Liver (tissue), 3 donors: ENCODE measurements around the gene SHTN1.

ENCODE experiments used
- CTCF ChIP-seq: fragments of 150-350 bp; IDR thresholded peaks from 2 replicates; pipeline ENCODE4 v1.5.1; 2017; ENCODE audit warnings: improper control_type of control experiment, low read depth, low read length; ENCODE audit not compliant: missing input control
- EGR1 ChIP-seq, 2 donors: IDR thresholded peaks; 2 replicates each; pipeline ENCODE4 v1.6.1; 2016 to 2018; ENCODE audit warnings: antibody characterized with exemption in 2 of 2, low read depth in 2 of 2
- FOXA1 ChIP-seq: IDR thresholded peaks from 2 replicates; pipeline ENCODE4 v1.6.1; 2016; ENCODE audit warnings: antibody characterized with exemption
- GABPA ChIP-seq, 2 donors: IDR thresholded peaks in 1 of 2; conservative IDR thresholded peaks in 1 of 2; 2 replicates each; pipeline ENCODE4 v1.6.1; 2016; ENCODE audit warnings: antibody characterized with exemption in 2 of 2, mild to moderate bottlenecking in 1 of 2, moderate library complexity in 1 of 2
- HNF4A ChIP-seq, 2 donors: conservative IDR thresholded peaks; 2 replicates each; pipeline ENCODE4 v1.6.1; 2016; ENCODE audit warnings: antibody characterized with exemption in 2 of 2, mild to moderate bottlenecking in 2 of 2
- HNF4G ChIP-seq: IDR thresholded peaks from 2 replicates; pipeline ENCODE4 v1.6.1; 2016; ENCODE audit warnings: antibody characterized with exemption
- MAX ChIP-seq: IDR thresholded peaks from 2 replicates; pipeline ENCODE4 v1.6.1; 2016; ENCODE audit warnings: antibody characterized with exemption
- NR2F2 ChIP-seq: IDR thresholded peaks from 2 replicates; pipeline ENCODE4 v1.6.1; 2016; ENCODE audit warnings: antibody characterized with exemption
- REST ChIP-seq: IDR thresholded peaks from 2 replicates; pipeline ENCODE4 v1.6.1; 2016; ENCODE audit warnings: antibody characterized with exemption, mild to moderate bottlenecking
- TAF1 ChIP-seq: conservative IDR thresholded peaks from 2 replicates; pipeline ENCODE4 v1.6.1; 2016; ENCODE audit warnings: antibody characterized with exemption, mild to moderate bottlenecking
- TF ChIP-seq, protein P1 (sequence below): IDR thresholded peaks from 2 replicates; pipeline ENCODE4 v1.6.1; 2016; ENCODE audit warnings: antibody characterized with exemption
- donor health status: healthy.
- donor health status: healthy.

DNA sequence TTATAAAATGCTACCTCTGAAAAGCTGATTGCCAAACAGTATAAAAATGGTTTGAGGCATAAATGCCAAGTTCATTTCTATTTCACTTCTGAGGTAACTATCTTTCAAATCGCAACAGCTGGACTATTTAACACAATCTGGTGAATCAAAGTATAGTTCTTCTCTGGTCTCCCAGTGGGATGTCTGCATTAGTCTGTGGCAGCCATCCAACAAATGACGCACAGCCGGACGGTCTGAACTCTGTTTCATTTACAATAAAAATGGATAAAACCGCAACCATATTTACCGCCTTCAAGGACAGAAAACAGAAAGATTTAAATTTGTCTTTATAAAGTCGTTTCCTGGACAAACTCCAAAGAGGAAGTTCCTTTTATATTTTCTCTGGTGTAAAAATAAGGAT lies 113.8 kb downstream of the SHTN1 start:
- no peak for TF ChIP-seq NR2F2
- TF ChIP-seq CTCF: no peak
- TF ChIP-seq HNF4G: no peak
- TF ChIP-seq MAX: no peak
- no peak for TF ChIP-seq REST
- TF ChIP-seq, protein P1, sequence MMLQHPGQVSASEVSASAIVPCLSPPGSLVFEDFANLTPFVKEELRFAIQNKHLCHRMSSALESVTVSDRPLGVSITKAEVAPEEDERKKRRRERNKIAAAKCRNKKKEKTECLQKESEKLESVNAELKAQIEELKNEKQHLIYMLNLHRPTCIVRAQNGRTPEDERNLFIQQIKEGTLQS: no peak
- no peak for TF ChIP-seq TAF1
- TF ChIP-seq GABPA (IDR thresholded peaks at IDR 0.05 in 1 of 2, conservative IDR thresholded peaks at IDR 0.05 in 1 of 2): no peak
- TF ChIP-seq HNF4A (conservative IDR thresholded peaks at IDR 0.05): no peak
- no peak for TF ChIP-seq FOXA1
- no peak for TF ChIP-seq EGR1 (IDR thresholded peaks at IDR 0.05; ENCODE audit: low read depth in 2 of 2)
